ENCODE results near the gene MAG. TPM values are rescaled to one million over a fixed set of nuclear protein-coding genes. Genes with fewer than 3 reads are reported as not detected.

MAG gene
- total and polyA plus RNA-seq, 2 of the 8 experiments (the other 6 are each of a cell fraction or from before 2014, with no cell fraction given): 0.20 to 1.3 TPM

DNA sequence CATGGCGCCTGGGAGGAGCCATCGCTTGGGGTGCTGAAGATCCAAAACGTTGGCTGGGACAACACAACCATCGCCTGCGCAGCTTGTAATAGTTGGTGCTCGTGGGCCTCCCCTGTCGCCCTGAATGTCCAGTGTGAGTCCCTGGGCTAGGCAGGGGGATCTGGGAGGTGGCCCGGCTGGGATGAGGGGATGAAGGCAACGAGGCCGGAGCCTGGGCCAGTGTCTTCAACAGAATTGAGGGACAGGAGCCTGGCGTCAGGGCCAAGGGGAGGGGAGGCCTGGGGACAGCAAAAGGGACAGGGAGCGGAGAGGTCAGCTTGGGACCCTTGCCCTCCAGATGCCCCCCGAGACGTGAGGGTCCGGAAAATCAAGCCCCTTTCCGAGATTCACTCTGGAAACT, 49.0 kb downstream of the MAG start:
- ChIA-PET POLR2A (ENCODE audit: partially characterized antibody) (no interaction called here), CTCF (ENCODE audit: partially characterized antibody) (interaction anchor here (1.7 kb wide), 1 partner anchor 10 kb away, joined by 7 read pairs; no protein-coding TSS in a partner anchor)
- H4K8ac ChIP-seq (ENCODE audit: extremely low read depth, insufficient read depth, low read length): no peak overlapping the region
- no peak overlapping the region for H2BK12ac ChIP-seq (ENCODE audit: low read depth, low read length)
- FAIRE-seq (no peak), DNase-seq (ENCODE audit: low read depth in 1 of 2, low spot score in 2 of 2) (no peak)
- no peaks in the 10 kb centered on the region for H3K27me3 ChIP-seq (replicated peaks in 1 of 4; ENCODE audit: control insufficient read depth in 3 of 4, extremely low read depth in 1 of 4, insufficient read depth in 3 of 4, low read length in 3 of 4)
- no peaks in the 10 kb centered on the region for H3K79me1 ChIP-seq (ENCODE audit: low read depth, low read length)
- no peak overlapping the region for H3K56ac ChIP-seq (replicated peaks; ENCODE audit: insufficient read length, low read depth, low read length)
- H2BK15ac ChIP-seq (ENCODE audit: low read length): no peak overlapping the region
- H3K4me1 ChIP-seq (replicated peaks in 1 of 4; ENCODE audit: control insufficient read depth in 3 of 4, insufficient read depth in 4 of 4, low read length in 3 of 4): no peaks in the 10 kb centered on the region
- no peak overlapping the region for H3K14ac ChIP-seq (ENCODE audit: insufficient read length)
- H4K91ac ChIP-seq (replicated peaks; ENCODE audit: insufficient read length, low read length): no peak overlapping the region
- H3K9ac ChIP-seq (replicated peaks in 1 of 4; ENCODE audit: extremely low read depth in 1 of 4, low read depth in 3 of 4, low read length in 3 of 4): no peak overlapping the region
- H4K20me1 ChIP-seq (replicated peaks in 1 of 2; ENCODE audit: control insufficient read depth in 1 of 2, insufficient read depth in 2 of 2, low read length in 2 of 2): no peaks in the 10 kb centered on the region
- H3K23me2 ChIP-seq (ENCODE audit: low read depth, low read length): no peaks in the 10 kb centered on the region
- no peak overlapping the region for H3K4me3 ChIP-seq (ENCODE audit: extremely low read depth in 1 of 4, insufficient read depth in 2 of 4, low read depth in 3 of 4, low read length in 4 of 4)
- H3K4ac ChIP-seq (replicated peaks; ENCODE audit: insufficient read length, low read depth, low read length): no peak overlapping the region
- no peaks in the 10 kb centered on the region for H3K9me3 ChIP-seq (ENCODE audit: insufficient read depth in 2 of 2, low read depth in 1 of 2, low read length in 1 of 2)
- H2BK120ac ChIP-seq (replicated peaks; ENCODE audit: low read depth, low read length): no peak overlapping the region
- H3K18ac ChIP-seq (ENCODE audit: extremely low read depth, low read length): no peak overlapping the region
- WGBS, 2 experiments (ENCODE audit: extremely low coverage in 1 of 2, insufficient coverage in 1 of 2, insufficient read length in 1 of 2, insufficient replicate concordance in 2 of 2, low coverage in 1 of 2, low lambda C conversion rate in 2 of 2, missing lambda C conversion rate in 1 of 2): 83% methylated on average over 14 of the region's 16 CpGs; no CpG with 5 or more reads in 1 of the 2 experiments
- H3K23ac ChIP-seq (ENCODE audit: insufficient read length): no peak overlapping the region
- H4K5ac ChIP-seq (ENCODE audit: insufficient read length, low read depth, low read length): no peak overlapping the region
- no peak overlapping the region for H3K4me2 ChIP-seq (ENCODE audit: insufficient read depth in 1 of 2, low read depth in 2 of 2, low read length in 2 of 2)
- no peak overlapping the region for H2AFZ ChIP-seq (ENCODE audit: low read length)
- no peaks in the 10 kb centered on the region for H3K79me2 ChIP-seq (ENCODE audit: control insufficient read depth in 1 of 2, insufficient read depth in 2 of 2, low read length in 2 of 2)
- no peak overlapping the region for H2AK5ac ChIP-seq (ENCODE audit: low read depth, low read length)
- no peaks in the 10 kb centered on the region for H3K36me3 ChIP-seq (ENCODE audit: control insufficient read depth in 2 of 4, insufficient read depth in 4 of 4, low read length in 3 of 4)
- H2BK5ac ChIP-seq (ENCODE audit: low read depth, low read length): no peak overlapping the region
- H3K27ac ChIP-seq (ENCODE audit: low read depth, low read length): no peak overlapping the region
- no peak overlapping the region for H2BK20ac ChIP-seq (ENCODE audit: low read length)
- TF ChIP-seq NRF1 (IDR thresholded peaks at IDR 0.05; ENCODE audit: low read depth, low read length): no peak
- no peak for TF ChIP-seq EZH2 (IDR thresholded peaks at IDR 0.05; ENCODE audit: low read depth, low read length, severe bottlenecking)
- TF ChIP-seq, protein P1, sequence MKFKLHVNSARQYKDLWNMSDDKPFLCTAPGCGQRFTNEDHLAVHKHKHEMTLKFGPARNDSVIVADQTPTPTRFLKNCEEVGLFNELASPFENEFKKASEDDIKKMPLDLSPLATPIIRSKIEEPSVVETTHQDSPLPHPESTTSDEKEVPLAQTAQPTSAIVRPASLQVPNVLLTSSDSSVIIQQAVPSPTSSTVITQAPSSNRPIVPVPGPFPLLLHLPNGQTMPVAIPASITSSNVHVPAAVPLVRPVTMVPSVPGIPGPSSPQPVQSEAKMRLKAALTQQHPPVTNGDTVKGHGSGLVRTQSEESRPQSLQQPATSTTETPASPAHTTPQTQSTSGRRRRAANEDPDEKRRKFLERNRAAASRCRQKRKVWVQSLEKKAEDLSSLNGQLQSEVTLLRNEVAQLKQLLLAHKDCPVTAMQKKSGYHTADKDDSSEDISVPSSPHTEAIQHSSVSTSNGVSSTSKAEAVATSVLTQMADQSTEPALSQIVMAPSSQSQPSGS (IDR thresholded peaks at IDR 0.05; ENCODE audit: low read length): no peak
- TF ChIP-seq KDM4A (IDR thresholded peaks at IDR 0.05; ENCODE audit: low read depth, low read length, severe bottlenecking): no peak
- no peak for TF ChIP-seq PHF8 (conservative IDR thresholded peaks at IDR 0.05; ENCODE audit: low read depth, low read length)
- TF ChIP-seq TAF1 (IDR thresholded peaks at IDR 0.05; ENCODE audit: low read depth, low read length): no peak
- no peak for TF ChIP-seq ASH2L (IDR thresholded peaks at IDR 0.05; ENCODE audit: low read length)

Data from H1 (cell line).